Measurements from ENCODE around the gene FBXO28. TPM values are rescaled to one million over a fixed set of nuclear protein-coding genes. Genes with fewer than 3 reads are reported as not detected.

Gene FBXO28
- polyA plus RNA-seq, 1 of the 3 experiments (the other 2 are of a cell fraction): 8.1 TPM

- Histone ChIP-seq H3K27me3 (ENCODE audit: insufficient read depth) (no peaks in the 10 kb centered on the region), H3K4me1 (ENCODE audit: control insufficient read depth in 1 of 2, insufficient read depth in 2 of 2, low read depth in 1 of 2, low read length in 1 of 2) (no peaks in the 10 kb centered on the region), H3K9me3 (no peaks in the 10 kb centered on the region), H2AFZ (ENCODE audit: low read depth) (no peak overlapping the region), H3K36me3 (replicated peaks in 1 of 2; ENCODE audit: control insufficient read depth in 1 of 2, insufficient read depth in 2 of 2, low read length in 1 of 2) (no peaks in the 10 kb centered on the region), H3K27ac (ENCODE audit: low read depth in 2 of 2, low read length in 1 of 2) (no peak overlapping the region), H4K20me1 (ENCODE audit: insufficient read depth) (no peaks in the 10 kb centered on the region), H3K9ac (no peak overlapping the region), H3F3A (replicated peaks; ENCODE audit: insufficient read depth) (no peaks in the 10 kb centered on the region), H3K4me2 (no peak overlapping the region), H3K9me2 (no peaks in the 10 kb centered on the region), H3K79me2 (ENCODE audit: insufficient read depth) (no peaks in the 10 kb centered on the region), H3K4me3 (ENCODE audit: low read depth in 2 of 2, low read length in 1 of 2) (no peak overlapping the region)
- TF ChIP-seq NFIC (IDR thresholded peaks at IDR 0.05; ENCODE audit: borderline replicate concordance): no peak
- no peak for TF ChIP-seq SMC3 (IDR thresholded peaks at IDR 0.05; ENCODE audit: low read depth, low read length)
- no peak for TF ChIP-seq GABPA (IDR thresholded peaks at IDR 0.05; ENCODE audit: low read depth)
- no peak for TF ChIP-seq FOXM1 (IDR thresholded peaks at IDR 0.05; ENCODE audit: low read depth)
- no peak for TF ChIP-seq NRF1 (IDR thresholded peaks at IDR 0.05; ENCODE audit: low read depth, low read length)
- TF ChIP-seq, protein P1, sequence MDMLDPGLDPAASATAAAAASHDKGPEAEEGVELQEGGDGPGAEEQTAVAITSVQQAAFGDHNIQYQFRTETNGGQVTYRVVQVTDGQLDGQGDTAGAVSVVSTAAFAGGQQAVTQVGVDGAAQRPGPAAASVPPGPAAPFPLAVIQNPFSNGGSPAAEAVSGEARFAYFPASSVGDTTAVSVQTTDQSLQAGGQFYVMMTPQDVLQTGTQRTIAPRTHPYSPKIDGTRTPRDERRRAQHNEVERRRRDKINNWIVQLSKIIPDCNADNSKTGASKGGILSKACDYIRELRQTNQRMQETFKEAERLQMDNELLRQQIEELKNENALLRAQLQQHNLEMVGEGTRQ (IDR thresholded peaks at IDR 0.05; ENCODE audit: borderline replicate concordance, low read depth, low read length): no peak
- ChIA-PET CTCF (interaction anchor here (0.8 to 1.1 kb wide), 2 partner anchors 19 to 36 kb away, joined by 4 read pairs; no protein-coding TSS in a partner anchor), POLR2A (no interaction called here)
- 57% methylated on average over 2 of the region's 2 CpGs for WGBS (ENCODE audit: low lambda C conversion rate)
- no peak for DNase-seq
Observed at GRCh38 chr1:224087286-224087794, 26.6 kb upstream of the FBXO28 start.

- H3K4me3 ChIP-seq (ENCODE audit: low read depth in 2 of 2, low read length in 1 of 2): no peak overlapping the region
Observed at GRCh38 chr1:224089583-224089982, 24.3 kb upstream of the FBXO28 start.

DNA sequence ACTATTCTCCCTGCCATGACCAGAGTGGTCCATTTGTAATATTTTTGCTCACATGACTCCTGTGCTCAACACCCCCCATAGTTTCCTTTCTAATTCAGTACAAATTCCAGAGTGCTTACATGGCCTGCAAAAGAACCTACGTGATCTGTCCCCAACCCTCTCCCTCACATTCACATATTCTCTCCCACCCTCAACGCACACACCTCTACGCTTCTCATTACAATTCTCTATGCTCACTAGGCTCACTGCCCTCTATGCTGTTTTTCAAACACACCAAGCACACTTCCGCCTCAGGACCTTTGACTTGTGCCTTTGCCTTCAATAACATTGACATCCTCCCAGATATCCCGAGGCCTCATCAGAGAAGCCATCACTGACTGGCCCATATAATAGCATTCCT is 23.8 kb upstream of the FBXO28 start:
- 63% methylated on average over 5 of the region's 5 CpGs for WGBS (ENCODE audit: low lambda C conversion rate)
- H3K4me1 ChIP-seq (ENCODE audit: control insufficient read depth in 1 of 2, insufficient read depth in 2 of 2, low read depth in 1 of 2, low read length in 1 of 2): no peaks in the 10 kb centered on the region
- no peak for DNase-seq
- no peak overlapping the region for H2AFZ ChIP-seq (ENCODE audit: low read depth)
- no peaks in the 10 kb centered on the region for H3K9me3 ChIP-seq
- POLR2A ChIA-PET: no interaction called here
- no peaks in the 10 kb centered on the region for H3K79me2 ChIP-seq (ENCODE audit: insufficient read depth)
- no peaks in the 10 kb centered on the region for H4K20me1 ChIP-seq (ENCODE audit: insufficient read depth)
- H3K36me3 ChIP-seq (replicated peaks in 1 of 2; ENCODE audit: control insufficient read depth in 1 of 2, insufficient read depth in 2 of 2, low read length in 1 of 2): no peaks in the 10 kb centered on the region
- H3F3A ChIP-seq (replicated peaks; ENCODE audit: insufficient read depth): no peaks in the 10 kb centered on the region
- H3K4me2 ChIP-seq: no peak overlapping the region
- CTCF ChIA-PET: no interaction called here
- no peak overlapping the region for H3K4me3 ChIP-seq (ENCODE audit: low read depth in 2 of 2, low read length in 1 of 2)
- H3K27me3 ChIP-seq (ENCODE audit: insufficient read depth): peaks cover 2% of the 10 kb centered on the region; the same call in 1 of the 2 replicates
- no peaks in the 10 kb centered on the region for H3K9me2 ChIP-seq
- no peak overlapping the region for H3K27ac ChIP-seq (ENCODE audit: low read depth in 2 of 2, low read length in 1 of 2)
- no peak for TF ChIP-seq RXRA (IDR thresholded peaks at IDR 0.05; ENCODE audit: borderline replicate concordance, low read depth)
- TF ChIP-seq, protein P1 (IDR thresholded peaks at IDR 0.05; ENCODE audit: borderline replicate concordance, low read depth, low read length): no peak
- TF ChIP-seq POLR2AphosphoS5 (IDR thresholded peaks at IDR 0.05; ENCODE audit: low read depth, low read length): no peak
- TF ChIP-seq EP300 (IDR thresholded peaks at IDR 0.05; ENCODE audit: borderline replicate concordance in 1 of 2, low read depth in 1 of 2, low read length in 1 of 2): no peak
- TF ChIP-seq FOSL2 (IDR thresholded peaks at IDR 0.05; ENCODE audit: borderline replicate concordance, low read depth): no peak
- no peak for TF ChIP-seq CHD2 (IDR thresholded peaks at IDR 0.05; ENCODE audit: low read length, partially characterized antibody)
- TF ChIP-seq RFX5 (IDR thresholded peaks at IDR 0.05; ENCODE audit: low read length): no peak
- no peak for TF ChIP-seq FOXM1 (IDR thresholded peaks at IDR 0.05; ENCODE audit: low read depth)
- no peak for TF ChIP-seq NRF1 (IDR thresholded peaks at IDR 0.05; ENCODE audit: low read depth, low read length)
- TF ChIP-seq CTCF (IDR thresholded peaks at IDR 0.05): no peak
- TF ChIP-seq, protein P2, sequence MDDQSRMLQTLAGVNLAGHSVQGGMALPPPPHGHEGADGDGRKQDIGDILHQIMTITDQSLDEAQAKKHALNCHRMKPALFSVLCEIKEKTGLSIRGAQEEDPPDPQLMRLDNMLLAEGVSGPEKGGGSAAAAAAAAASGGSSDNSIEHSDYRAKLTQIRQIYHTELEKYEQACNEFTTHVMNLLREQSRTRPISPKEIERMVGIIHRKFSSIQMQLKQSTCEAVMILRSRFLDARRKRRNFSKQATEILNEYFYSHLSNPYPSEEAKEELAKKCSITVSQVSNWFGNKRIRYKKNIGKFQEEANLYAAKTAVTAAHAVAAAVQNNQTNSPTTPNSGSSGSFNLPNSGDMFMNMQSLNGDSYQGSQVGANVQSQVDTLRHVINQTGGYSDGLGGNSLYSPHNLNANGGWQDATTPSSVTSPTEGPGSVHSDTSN (IDR thresholded peaks at IDR 0.05): no peak
- no peak for TF ChIP-seq TCF12 (IDR thresholded peaks at IDR 0.05)
- TF ChIP-seq YY1 (IDR thresholded peaks at IDR 0.05; ENCODE audit: low read depth): no peak
- no peak overlapping the region for H3K9ac ChIP-seq

More at GRCh38 chr1:224089583-224089982, 24.3 kb upstream of the FBXO28 start:
- DNase-seq: no peak
- no peaks in the 10 kb centered on the region for H3K27me3 ChIP-seq (ENCODE audit: insufficient read depth)
- ChIA-PET POLR2A (no interaction called here), CTCF (no interaction called here)
- no peaks in the 10 kb centered on the region for H4K20me1 ChIP-seq (ENCODE audit: insufficient read depth)
- H3K9me2 ChIP-seq: no peaks in the 10 kb centered on the region
- H3K79me2 ChIP-seq (ENCODE audit: insufficient read depth): no peaks in the 10 kb centered on the region
- H3K9ac ChIP-seq: no peak overlapping the region
- no peaks in the 10 kb centered on the region for H3K36me3 ChIP-seq (replicated peaks in 1 of 2; ENCODE audit: control insufficient read depth in 1 of 2, insufficient read depth in 2 of 2, low read length in 1 of 2)
- H3F3A ChIP-seq (replicated peaks; ENCODE audit: insufficient read depth): no peaks in the 10 kb centered on the region
- 8% methylated on average over 3 of the region's 3 CpGs for WGBS (ENCODE audit: low lambda C conversion rate)
- no peaks in the 10 kb centered on the region for H3K4me1 ChIP-seq (ENCODE audit: control insufficient read depth in 1 of 2, insufficient read depth in 2 of 2, low read depth in 1 of 2, low read length in 1 of 2)
- H3K27ac ChIP-seq (ENCODE audit: low read depth in 2 of 2, low read length in 1 of 2): no peak overlapping the region
- H3K4me2 ChIP-seq: no peak overlapping the region
- no peak for TF ChIP-seq NFIC (IDR thresholded peaks at IDR 0.05; ENCODE audit: borderline replicate concordance)
- no peak for TF ChIP-seq TEAD4 (IDR thresholded peaks at IDR 0.05; ENCODE audit: borderline replicate concordance, insufficient read depth)
- no peaks in the 10 kb centered on the region for H3K9me3 ChIP-seq
- H2AFZ ChIP-seq (ENCODE audit: low read depth): no peak overlapping the region

All from SK-N-SH (cell line).